ENCODE results near the gene ESRRA. TPM values are rescaled to one million over a fixed set of nuclear protein-coding genes. Genes with fewer than 3 reads are reported as not detected.

ESRRA gene
- total and polyA plus RNA-seq, 2 experiments from 2014 or later = 17.2 to 38.6 TPM

DNA sequence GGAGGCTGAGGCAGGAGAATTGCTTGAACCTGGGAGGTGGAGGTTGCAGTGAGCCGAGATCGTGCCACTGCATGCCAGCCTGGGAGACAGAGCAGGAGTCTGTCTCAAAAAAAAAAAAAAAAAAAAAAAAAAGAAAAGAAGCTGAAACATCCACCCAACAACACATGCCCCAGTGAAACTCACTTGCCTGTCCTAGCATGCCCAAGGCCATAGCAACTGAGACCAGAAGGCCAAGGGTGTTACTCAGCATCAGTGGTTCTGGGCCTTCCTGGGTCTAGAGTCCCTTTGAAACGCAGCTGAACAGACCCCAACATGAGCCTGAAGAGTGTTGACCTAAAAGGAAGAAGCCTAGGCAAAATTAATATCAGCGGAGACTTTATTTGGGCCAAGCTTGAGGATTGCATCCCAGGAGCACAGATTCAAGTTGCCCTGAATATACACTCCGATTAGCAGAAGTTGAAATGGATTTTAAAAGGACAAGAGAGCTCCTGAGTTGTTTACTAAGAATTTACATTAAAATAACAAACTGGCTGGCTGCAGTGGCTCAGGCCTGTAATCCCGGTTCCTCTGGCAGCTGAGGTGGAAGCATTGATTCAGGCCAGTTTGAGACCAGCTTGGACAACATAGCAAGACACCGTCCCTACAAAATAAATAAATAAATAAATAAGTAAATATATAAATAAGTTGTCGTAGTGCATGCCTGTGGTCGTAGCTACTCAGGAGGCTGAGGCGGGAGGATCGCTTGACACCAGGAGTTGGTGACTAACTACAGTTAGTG, 19.6 kb downstream of the ESRRA start:
- no peaks in the 10 kb centered on the region for H3K4me1 ChIP-seq (ENCODE audit: insufficient read depth)
- H3K79me2 ChIP-seq (ENCODE audit: insufficient read depth) = peaks cover 3% of the 10 kb centered on the region; the same call in 1 of the 2 replicates
- H3K9ac ChIP-seq = no peak overlapping the region
- no peak overlapping the region for H3K4me2 ChIP-seq (ENCODE audit: unreplicated experiment)
- TF ChIP-seq EZH2phosphoT487 (IDR thresholded peaks at IDR 0.05; ENCODE audit: insufficient read depth, low read depth) = no peak
- TF ChIP-seq EZH2 (IDR thresholded peaks at IDR 0.05; ENCODE audit: insufficient read depth, poor library complexity, severe bottlenecking) = no peak
- no peaks in the 10 kb centered on the region for H3K9me2 ChIP-seq (ENCODE audit: insufficient read depth)
- no peak overlapping the region for H2AFZ ChIP-seq
- DNase-seq = no peak
- 0 out of 2 replicates have a peak, but pooled peaks cover 4% of the 10 kb centered on the region for H3K36me3 ChIP-seq (ENCODE audit: low read depth)
- no peaks in the 10 kb centered on the region for H3K27me3 ChIP-seq (replicated peaks; ENCODE audit: insufficient read depth)
- no peaks in the 10 kb centered on the region for H3F3A ChIP-seq (ENCODE audit: insufficient read depth)
- in situ Hi-C loops (cut with MboI) = no loop called here
- no peak overlapping the region for H3K27ac ChIP-seq
- no peaks in the 10 kb centered on the region for H3K9me3 ChIP-seq (ENCODE audit: low read depth)
- 74 to 78% methylated on average over 11 of the region's 11 CpGs for WGBS, 2 experiments (ENCODE audit: low coverage in 1 of 2, low lambda C conversion rate in 2 of 2, missing lambda C conversion rate in 2 of 2)
- H3K4me3 ChIP-seq = no peak overlapping the region
- H4K20me1 ChIP-seq (ENCODE audit: insufficient read depth) = no peaks in the 10 kb centered on the region

DNA sequence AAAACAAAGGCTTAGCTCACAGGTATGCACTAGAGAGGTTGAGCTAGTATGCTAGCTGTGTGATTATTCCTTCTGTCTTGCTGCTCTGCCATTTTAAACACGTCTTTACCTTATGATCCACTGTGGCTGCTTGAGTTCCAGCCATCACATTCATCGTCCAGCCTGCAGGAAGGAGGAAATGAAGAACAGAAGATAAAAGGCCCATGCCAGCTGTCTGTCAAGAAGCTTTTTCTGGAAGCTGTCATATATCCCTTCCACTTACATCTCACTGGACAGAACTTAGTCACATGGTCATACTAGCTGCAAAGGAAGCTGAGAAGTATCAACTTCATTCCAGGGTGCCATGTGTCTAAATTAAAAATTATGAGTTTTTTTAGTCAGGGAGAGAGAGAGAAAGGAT, 22.1 kb downstream of the ESRRA start:
- WGBS, 2 experiments (ENCODE audit: low coverage in 1 of 2, low lambda C conversion rate in 2 of 2, missing lambda C conversion rate in 2 of 2) = 71 to 77% methylated on average over 2 of the region's 2 CpGs
- Histone ChIP-seq H3K9me2 (ENCODE audit: insufficient read depth) (no peaks in the 10 kb centered on the region), H3K4me3 (no peak overlapping the region), H3K27me3 (replicated peaks; ENCODE audit: insufficient read depth) (no peaks in the 10 kb centered on the region), H3K4me2 (ENCODE audit: unreplicated experiment) (no peak overlapping the region), H3F3A (ENCODE audit: insufficient read depth) (no peaks in the 10 kb centered on the region), H3K9me3 (ENCODE audit: low read depth) (no peaks in the 10 kb centered on the region), H3K4me1 (ENCODE audit: insufficient read depth) (peaks cover 9% of the 10 kb centered on the region), H3K36me3 (ENCODE audit: low read depth) (no peaks in the 10 kb centered on the region), H3K79me2 (ENCODE audit: insufficient read depth) (no peaks in the 10 kb centered on the region), H3K27ac (no peak overlapping the region), H2AFZ (no peak overlapping the region), H4K20me1 (ENCODE audit: insufficient read depth) (no peaks in the 10 kb centered on the region), H3K9ac (no peak overlapping the region)
- TF ChIP-seq EZH2 (IDR thresholded peaks at IDR 0.05; ENCODE audit: insufficient read depth, poor library complexity, severe bottlenecking) (no peak), EZH2phosphoT487 (IDR thresholded peaks at IDR 0.05; ENCODE audit: insufficient read depth, low read depth) (no peak)
- in situ Hi-C loops (cut with MboI) = no loop called here
- no peak for DNase-seq

DNA sequence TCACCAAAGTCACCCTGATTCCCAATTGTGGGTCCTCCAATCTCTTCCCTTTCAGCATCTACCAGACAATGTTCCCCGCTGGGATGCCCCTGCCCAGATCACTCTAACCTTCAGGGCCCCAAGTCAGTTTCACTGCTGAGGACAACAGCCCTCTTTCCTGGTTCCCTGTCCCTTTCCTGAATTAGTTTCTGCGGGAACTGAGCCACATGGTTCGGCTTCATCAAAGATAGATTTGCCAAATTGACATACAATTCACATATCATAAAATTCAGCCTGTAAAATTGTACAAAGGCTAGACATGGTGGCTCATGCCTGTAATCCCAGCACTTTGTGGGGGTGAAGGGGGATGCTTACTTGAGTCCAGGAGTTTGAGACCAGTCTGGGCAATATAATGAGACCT, 22.7 kb downstream of the ESRRA start:
- Histone ChIP-seq H3K4me3 (no peak overlapping the region), H3K27ac (no peak overlapping the region), H3K79me2 (ENCODE audit: insufficient read depth) (no peaks in the 10 kb centered on the region), H4K20me1 (ENCODE audit: insufficient read depth) (no peaks in the 10 kb centered on the region), H3K9me3 (ENCODE audit: low read depth) (no peaks in the 10 kb centered on the region), H2AFZ (no peak overlapping the region), H3K36me3 (ENCODE audit: low read depth) (no peaks in the 10 kb centered on the region), H3K27me3 (replicated peaks; ENCODE audit: insufficient read depth) (no peaks in the 10 kb centered on the region), H3K9ac (no peak overlapping the region), H3K4me1 (ENCODE audit: insufficient read depth) (peaks cover 9% of the 10 kb centered on the region), H3K4me2 (ENCODE audit: unreplicated experiment) (no peak overlapping the region), H3F3A (ENCODE audit: insufficient read depth) (no peaks in the 10 kb centered on the region), H3K9me2 (ENCODE audit: insufficient read depth) (no peaks in the 10 kb centered on the region)
- TF ChIP-seq EZH2phosphoT487 (IDR thresholded peaks at IDR 0.05; ENCODE audit: insufficient read depth, low read depth) = no peak
- TF ChIP-seq EZH2 (IDR thresholded peaks at IDR 0.05; ENCODE audit: insufficient read depth, poor library complexity, severe bottlenecking) = no peak
- WGBS, 2 experiments (ENCODE audit: low coverage in 1 of 2, low lambda C conversion rate in 2 of 2, missing lambda C conversion rate in 2 of 2) = 76% methylated on average over 3 of the region's 3 CpGs
- in situ Hi-C loops (cut with MboI) = no loop called here
- no peak for DNase-seq

DNA sequence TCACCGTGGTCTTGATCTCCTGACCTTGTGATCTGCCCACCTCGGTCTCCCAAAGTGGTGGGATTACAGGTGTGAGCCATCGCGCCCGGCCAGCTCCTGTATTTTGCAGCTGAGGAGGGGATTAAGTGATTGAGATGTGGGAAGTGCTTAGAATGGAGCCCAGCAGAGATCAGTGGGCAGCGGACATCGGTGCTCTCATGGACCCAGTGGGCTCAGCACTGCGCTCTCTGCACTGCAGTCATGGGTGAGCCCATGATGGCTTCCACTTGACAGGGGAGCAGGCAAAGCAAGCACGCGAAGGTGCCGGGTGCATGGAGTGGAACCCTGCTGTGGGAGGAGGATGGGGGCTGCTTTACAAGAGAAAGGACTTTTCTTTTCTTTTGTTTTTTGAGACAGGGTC, 25.6 kb downstream of the ESRRA start:
- H3K79me2 ChIP-seq (ENCODE audit: insufficient read depth) = no peaks in the 10 kb centered on the region
- no peak overlapping the region for H3K4me2 ChIP-seq (ENCODE audit: unreplicated experiment)
- no peaks in the 10 kb centered on the region for H4K20me1 ChIP-seq (ENCODE audit: insufficient read depth)
- peaks cover 9% of the 10 kb centered on the region for H3K4me1 ChIP-seq (ENCODE audit: insufficient read depth)
- no peak overlapping the region for H3K27ac ChIP-seq
- no peak overlapping the region for H3K4me3 ChIP-seq
- no peak for DNase-seq
- H3F3A ChIP-seq (ENCODE audit: insufficient read depth) = no peaks in the 10 kb centered on the region
- no peaks in the 10 kb centered on the region for H3K27me3 ChIP-seq (replicated peaks; ENCODE audit: insufficient read depth)
- no peaks in the 10 kb centered on the region for H3K9me3 ChIP-seq (ENCODE audit: low read depth)
- no peaks in the 10 kb centered on the region for H3K9me2 ChIP-seq (ENCODE audit: insufficient read depth)
- WGBS, 2 experiments (ENCODE audit: low coverage in 1 of 2, low lambda C conversion rate in 2 of 2, missing lambda C conversion rate in 2 of 2) = 77 to 84% methylated on average over 10 to 11 of the region's 11 CpGs
- no peaks in the 10 kb centered on the region for H3K36me3 ChIP-seq (ENCODE audit: low read depth)
- no peak overlapping the region for H2AFZ ChIP-seq
- in situ Hi-C loops (cut with MboI) = no loop called here
- TF ChIP-seq EZH2phosphoT487 (IDR thresholded peaks at IDR 0.05; ENCODE audit: insufficient read depth, low read depth) = no peak
- no peak for TF ChIP-seq EZH2 (IDR thresholded peaks at IDR 0.05; ENCODE audit: insufficient read depth, poor library complexity, severe bottlenecking)
- H3K9ac ChIP-seq = no peak overlapping the region

Data from GM23248 (cell line).